HG03066 (cell line): ENCODE results near the gene TM4SF18.

Source experiments
- ATAC-seq: cut with Tn5 transposase; IDR thresholded peaks from one replicate; pipeline ENCODE4 v1.9.1; 2021; ENCODE audit warnings: low read depth; ENCODE audit not compliant: unreplicated experiment

TM4SF18 gene

GRCh38 chr3:149331396-149331795 is 2.0 kb downstream of the TM4SF18 start:
- ATAC-seq: no peak

GRCh38 chr3:149330609-149331331 is 2.7 kb downstream of the TM4SF18 start:
- no peak for ATAC-seq

GRCh38 chr3:149327156-149327555 is 6.3 kb downstream of the TM4SF18 start:
- ATAC-seq: no peak

- no peak for ATAC-seq
These were observed 7.9 kb downstream of the TM4SF18 start for GRCh38 chr3:149325581-149325980.

- ATAC-seq: no peak
These were observed 9.1 kb downstream of the TM4SF18 start for GRCh38 chr3:149324332-149324731.

- ATAC-seq: no peak
These were observed 11.8 kb downstream of the TM4SF18 start for GRCh38 chr3:149321640-149322039.

- no peak for ATAC-seq
These were observed 12.3 kb downstream of the TM4SF18 start for GRCh38 chr3:149321136-149321535.

- no peak for ATAC-seq
These were observed 13.7 kb downstream of the TM4SF18 start for GRCh38 chr3:149319750-149320149.

GRCh38 chr3:149317072-149317471 is 16.4 kb downstream of the TM4SF18 start:
- no peak for ATAC-seq

- ATAC-seq: no peak
These were observed 17.0 kb downstream of the TM4SF18 start for GRCh38 chr3:149316437-149316836.

- no peak for ATAC-seq
These were observed 17.7 kb downstream of the TM4SF18 start for GRCh38 chr3:149315694-149316093.

- ATAC-seq: no peak
These were observed 18.4 kb downstream of the TM4SF18 start for GRCh38 chr3:149314807-149315578.

- no peak for ATAC-seq
These were observed 19.9 kb downstream of the TM4SF18 start for GRCh38 chr3:149313542-149313941.

- no peak for ATAC-seq
These were observed 22.5 kb downstream of the TM4SF18 start for GRCh38 chr3:149310796-149311534.

GRCh38 chr3:149307435-149307783 is 26.0 kb downstream of the TM4SF18 start:
- no peak for ATAC-seq

GRCh38 chr3:149306751-149307434 is 26.5 kb downstream of the TM4SF18 start:
- ATAC-seq: no peak

- no peak for ATAC-seq
These were observed 28.1 kb downstream of the TM4SF18 start for GRCh38 chr3:149305376-149305775.

- ATAC-seq: peak; percentile 79
These were observed 33.3 kb downstream of the TM4SF18 start for GRCh38 chr3:149299938-149300801.

GRCh38 chr3:149296972-149297371 is 36.5 kb downstream of the TM4SF18 start:
- ATAC-seq: no peak

- ATAC-seq: no peak
These were observed 40.8 kb downstream of the TM4SF18 start for GRCh38 chr3:149292666-149293065.
